Stimulated activated naive CD8-positive, alpha-beta T cell treated with anti-CD3 and anti-CD28 coated beads, Interleukin-15, Interleukin-2, amounts not matched to agents 100 ng/mL and 50 ng/mL, for 24 hours (primary cell): ENCODE results near the gene KIR3DL3.
"Not testable (repeated sequence)": the region's sequence is repeated elsewhere in the genome, so short reads cannot be mapped to it uniquely, and the experiment has no call there.

ENCODE experiments used
- H3K27ac Mint-ChIP-seq: one replicate; pipeline ENCODE4 v1.8.0; 2021; ENCODE audit warnings: mild to moderate bottlenecking, mixed read lengths
- H3K27me3 Mint-ChIP-seq: one replicate; pipeline ENCODE4 v1.8.0; 2021; ENCODE audit warnings: mixed read lengths
- H3K36me3 Mint-ChIP-seq: one replicate; pipeline ENCODE4 v1.8.0; 2021; ENCODE audit warnings: low read depth, mixed read lengths
- H3K4me1 Mint-ChIP-seq: one replicate; pipeline ENCODE4 v1.8.0; 2021; ENCODE audit warnings: low read depth, mixed read lengths
- H3K4me3 Mint-ChIP-seq: one replicate; pipeline ENCODE4 v1.8.0; 2021; ENCODE audit warnings: mild to moderate bottlenecking, mixed read lengths
- H3K9me3 Mint-ChIP-seq: one replicate; pipeline ENCODE4 v1.8.0; 2021; ENCODE audit warnings: mixed read lengths

The KIR3DL3 gene

DNA sequence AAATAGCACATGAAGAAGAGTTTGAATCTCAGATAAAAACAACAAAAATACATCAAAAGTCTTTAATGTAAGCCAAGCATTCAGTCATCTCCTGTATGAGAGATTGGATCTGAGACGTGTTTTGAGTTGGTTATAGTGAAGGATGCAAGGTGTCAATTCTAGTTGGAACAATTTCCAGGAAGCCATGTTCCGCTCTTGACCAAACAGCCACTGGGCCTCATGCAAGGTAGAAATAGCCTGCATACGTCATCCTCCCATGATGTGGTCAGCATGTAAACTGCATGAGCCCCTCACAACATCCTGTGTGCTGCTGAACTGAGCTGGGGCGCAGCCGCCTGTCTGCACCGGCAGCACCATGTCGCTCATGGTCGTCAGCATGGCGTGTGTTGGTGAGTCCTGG, at the start of gene KIR3DL3:
TSS of gene KIR3DL3 (plus strand) at position 301 of the 400 bp plus-strand sequence. CDS start at position 356, 55 bp downstream.
- no peak within 1 kb of the TSS for H3K4me3 Mint-ChIP-seq

DNA sequence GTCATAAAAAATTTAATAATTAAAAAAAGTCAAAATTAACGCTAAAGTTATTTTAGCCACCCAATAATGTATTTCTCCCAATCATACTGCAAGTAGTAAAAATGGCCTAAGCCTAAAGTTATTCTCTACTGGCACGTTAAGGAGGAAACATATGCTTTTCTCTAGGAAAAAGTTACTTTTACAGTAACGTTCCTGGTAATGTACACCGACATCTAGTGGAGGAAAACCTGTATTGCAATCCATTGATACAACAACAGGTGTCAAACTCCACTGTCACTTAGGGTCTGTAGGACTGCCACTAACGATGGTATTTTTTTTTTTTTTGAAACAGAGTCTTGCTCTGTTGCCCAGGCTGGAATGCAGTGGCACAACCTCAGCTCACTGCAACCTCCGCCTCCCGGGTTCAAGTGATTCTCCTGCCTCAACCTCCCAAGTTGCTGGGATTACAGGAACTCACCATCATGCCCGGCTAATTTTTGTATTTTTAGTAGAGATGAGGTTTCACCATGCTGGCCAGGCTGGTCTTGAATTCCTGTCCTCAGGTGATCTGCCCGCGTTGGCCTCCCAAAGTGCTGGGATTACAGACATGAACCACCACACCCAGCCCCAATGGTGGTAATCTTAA, 47.9 kb upstream of the KIR3DL3 start:
- not testable (repeated sequence) for H3K9me3 Mint-ChIP-seq, H3K4me1 Mint-ChIP-seq, H3K4me3 Mint-ChIP-seq, H3K36me3 Mint-ChIP-seq, H3K27ac Mint-ChIP-seq
- peaks cover 19% of the 10 kb centered on the region for H3K27me3 Mint-ChIP-seq

More for the DNA sequence above, at the start of gene KIR3DL3:
- H3K4me1 Mint-ChIP-seq: no peaks in the 10 kb centered on the region
- H3K27ac Mint-ChIP-seq: no peak within 1 kb of the TSS
- peaks cover 15% of the 10 kb centered on the region for H3K27me3 Mint-ChIP-seq
- H3K9me3 Mint-ChIP-seq: peaks cover 27% of the 10 kb centered on the region
- H3K36me3 Mint-ChIP-seq: no peaks in the 10 kb centered on the region

DNA sequence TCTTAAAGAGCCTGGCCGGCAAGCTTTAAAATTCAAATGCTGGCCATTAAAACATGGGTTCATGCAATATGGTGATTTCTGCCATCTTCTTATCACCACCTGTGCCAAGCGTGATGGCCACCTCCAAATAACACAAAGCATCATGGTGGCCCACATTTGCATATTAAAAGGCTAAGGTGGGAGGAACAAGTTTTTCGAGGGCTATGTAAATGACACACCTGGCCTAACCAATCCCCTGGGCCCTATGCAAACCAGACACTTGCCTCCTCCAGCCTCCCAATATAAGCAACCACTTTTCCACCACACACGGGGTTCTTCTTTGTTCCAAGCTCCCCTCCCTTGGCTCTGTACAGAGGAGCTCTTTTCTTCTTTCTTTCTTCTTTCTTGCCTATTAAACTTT, 47.0 kb upstream of the KIR3DL3 start:
- H3K4me1 Mint-ChIP-seq: no peaks in the 10 kb centered on the region

DNA sequence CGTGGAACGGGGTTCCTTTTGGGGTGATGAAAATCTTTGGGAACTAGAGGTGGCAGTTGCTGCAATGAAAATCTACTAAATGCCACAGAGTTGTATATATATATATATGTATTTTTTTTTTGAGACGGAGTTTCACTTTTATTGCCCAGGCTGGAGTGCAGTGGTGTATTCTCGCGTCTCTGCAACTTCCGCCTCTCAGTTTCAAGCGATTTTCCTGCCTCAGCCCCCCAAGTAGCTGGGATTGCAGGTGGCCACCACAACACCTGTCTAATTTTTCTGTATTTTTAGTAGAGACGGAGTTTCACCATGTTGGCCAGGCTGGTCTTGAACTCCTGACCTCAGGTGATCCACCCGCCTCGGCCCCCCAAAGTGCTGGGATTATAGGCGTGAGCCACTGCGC, 42.6 kb upstream of the KIR3DL3 start:
- peaks cover 25% of the 10 kb centered on the region for H3K27me3 Mint-ChIP-seq
- H3K4me1 Mint-ChIP-seq, H3K9me3 Mint-ChIP-seq, H3K4me3 Mint-ChIP-seq, H3K27ac Mint-ChIP-seq, H3K36me3 Mint-ChIP-seq: not testable (repeated sequence)

More for the DNA sequence above, 47.0 kb upstream of the KIR3DL3 start:
- no peak overlapping the region for H3K27ac Mint-ChIP-seq
- H3K9me3 Mint-ChIP-seq: no peaks in the 10 kb centered on the region
- H3K36me3 Mint-ChIP-seq: no peaks in the 10 kb centered on the region
- peaks cover 19% of the 10 kb centered on the region for H3K27me3 Mint-ChIP-seq
- no peak overlapping the region for H3K4me3 Mint-ChIP-seq

DNA sequence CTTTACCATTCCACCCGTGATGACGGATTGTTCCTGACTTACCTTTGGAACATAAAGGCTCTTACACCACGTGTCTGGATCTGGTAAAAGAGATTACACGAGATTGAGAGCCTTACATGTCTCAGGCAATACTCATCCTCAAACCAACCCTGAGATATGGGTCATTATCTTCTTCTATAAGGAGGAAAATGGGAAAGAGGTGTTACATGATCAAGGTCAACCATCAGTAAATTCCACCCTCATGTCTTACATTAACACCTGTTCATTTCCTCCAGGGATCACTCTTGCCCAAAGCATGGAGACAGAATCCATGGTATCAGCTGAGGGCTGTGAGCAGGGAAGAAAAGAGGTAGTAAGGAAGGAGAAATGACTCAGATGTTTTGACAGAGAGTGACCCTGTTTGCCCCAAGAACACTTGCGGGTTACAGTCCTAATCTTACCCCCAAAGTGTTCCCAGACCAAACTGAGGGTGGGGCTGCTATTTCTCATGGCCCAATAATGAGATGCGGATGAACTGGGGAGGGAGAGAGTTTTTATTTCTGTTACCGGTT, 41.9 kb upstream of the KIR3DL3 start:
- Mint-ChIP-seq H3K36me3 (no peaks in the 10 kb centered on the region), H3K4me1 (no peaks in the 10 kb centered on the region), H3K27me3 (peaks cover 20% of the 10 kb centered on the region), H3K27ac (no peak overlapping the region), H3K4me3 (no peak overlapping the region), H3K9me3 (no peaks in the 10 kb centered on the region)

DNA sequence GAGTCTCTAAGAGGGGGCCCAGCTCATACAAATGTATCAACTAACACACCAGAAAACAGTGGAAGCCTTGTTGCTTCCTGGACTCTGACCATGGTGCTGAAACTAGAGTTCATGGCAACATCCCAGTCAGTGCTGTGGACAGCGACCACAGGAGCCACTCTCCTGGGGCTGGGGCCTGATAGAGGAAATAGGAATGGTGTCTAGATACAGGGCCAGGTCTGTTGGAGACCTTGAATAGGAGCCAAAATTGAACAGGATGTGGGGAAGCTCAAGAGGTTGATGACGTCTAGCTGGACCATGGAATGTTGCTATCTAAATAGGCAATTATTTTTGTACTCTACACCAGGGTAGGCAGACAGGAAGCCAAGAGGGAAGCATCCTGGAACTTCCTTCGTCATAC, 39.7 kb upstream of the KIR3DL3 start:
- Mint-ChIP-seq H3K36me3 (no peaks in the 10 kb centered on the region), H3K27ac (no peak overlapping the region), H3K4me1 (no peaks in the 10 kb centered on the region), H3K4me3 (no peak overlapping the region), H3K9me3 (no peaks in the 10 kb centered on the region), H3K27me3 (peaks cover 23% of the 10 kb centered on the region)

DNA sequence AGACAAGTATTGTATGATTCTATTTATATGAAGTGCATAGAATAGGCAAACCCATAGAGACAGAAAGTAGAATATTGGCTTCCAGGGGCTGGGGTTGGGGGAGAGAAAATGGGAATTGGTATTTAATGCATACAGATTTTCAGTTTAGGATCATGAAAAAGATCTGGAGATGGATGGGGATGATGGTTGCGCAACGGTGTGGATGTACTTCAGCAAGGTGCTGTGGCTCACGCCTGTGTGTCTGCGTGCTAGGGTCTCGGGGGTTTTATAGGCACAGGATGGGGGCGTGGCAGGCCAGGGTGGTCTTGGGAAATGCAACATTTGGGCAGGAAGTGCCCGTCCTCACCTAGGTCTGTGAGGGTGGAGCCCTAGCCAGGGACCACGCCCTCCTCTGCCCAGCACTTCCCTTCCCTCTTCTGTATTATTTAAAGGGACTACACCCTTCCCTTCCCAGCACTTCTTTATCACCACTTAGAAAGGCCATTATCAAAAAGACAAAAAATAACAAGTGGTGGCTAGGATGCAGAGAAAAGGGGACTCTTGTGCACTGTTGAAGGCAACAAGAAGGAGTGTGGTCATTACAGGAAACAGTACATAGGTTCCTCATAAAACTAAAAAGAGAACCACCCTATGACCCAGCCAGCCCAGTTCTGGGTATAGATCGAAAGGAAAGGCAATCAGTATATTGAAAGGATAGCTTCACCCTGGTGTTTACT, 32.5 kb upstream of the KIR3DL3 start:
- no peak overlapping the region for H3K4me3 Mint-ChIP-seq
- no peaks in the 10 kb centered on the region for H3K9me3 Mint-ChIP-seq
- peaks cover 38% of the 10 kb centered on the region for H3K27me3 Mint-ChIP-seq
- no peaks in the 10 kb centered on the region for H3K36me3 Mint-ChIP-seq
- H3K27ac Mint-ChIP-seq: no peak overlapping the region
- no peaks in the 10 kb centered on the region for H3K4me1 Mint-ChIP-seq

DNA sequence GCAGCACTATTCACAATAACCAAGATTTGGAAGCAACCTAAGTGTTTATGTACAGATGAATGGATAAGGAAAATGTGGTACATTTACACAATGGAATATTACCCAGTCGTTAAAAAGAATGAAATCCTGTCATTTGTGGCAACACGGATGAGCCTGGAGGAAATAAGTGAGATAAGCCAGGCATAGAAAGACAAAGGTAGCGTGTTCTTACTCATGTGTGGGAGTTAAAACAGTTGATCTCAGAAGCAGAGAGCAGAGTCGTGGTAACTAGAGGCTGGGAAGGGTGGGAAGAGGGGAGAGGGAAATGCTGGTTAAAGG, 32.0 kb upstream of the KIR3DL3 start:
- Mint-ChIP-seq H3K9me3 (no peaks in the 10 kb centered on the region), H3K27ac (no peak overlapping the region), H3K27me3 (peaks cover 38% of the 10 kb centered on the region), H3K36me3 (no peaks in the 10 kb centered on the region), H3K4me3 (no peak overlapping the region), H3K4me1 (no peaks in the 10 kb centered on the region)

DNA sequence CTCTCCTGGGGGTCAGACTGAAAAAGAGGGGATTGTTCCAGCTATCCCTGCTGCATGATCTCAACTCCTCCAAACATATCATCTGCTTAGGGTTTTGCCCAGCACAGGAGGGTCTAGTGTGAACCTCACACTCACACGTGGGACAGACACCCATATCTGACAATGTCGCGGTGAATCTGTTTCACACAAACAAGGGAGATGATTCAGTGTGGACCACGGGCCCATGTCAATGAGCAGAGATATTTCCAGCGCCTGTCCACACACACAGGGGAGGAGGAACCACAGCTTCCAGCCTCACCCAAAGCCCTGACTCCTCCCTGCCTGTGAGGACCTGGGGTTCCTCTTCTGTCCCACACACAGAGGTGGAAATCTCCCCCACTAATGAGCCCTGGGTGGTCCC, 29.6 kb upstream of the KIR3DL3 start:
- Mint-ChIP-seq H3K4me3 (no peak overlapping the region), H3K9me3 (no peaks in the 10 kb centered on the region), H3K36me3 (no peaks in the 10 kb centered on the region), H3K27me3 (peaks cover 40% of the 10 kb centered on the region), H3K27ac (no peak overlapping the region), H3K4me1 (no peaks in the 10 kb centered on the region)

DNA sequence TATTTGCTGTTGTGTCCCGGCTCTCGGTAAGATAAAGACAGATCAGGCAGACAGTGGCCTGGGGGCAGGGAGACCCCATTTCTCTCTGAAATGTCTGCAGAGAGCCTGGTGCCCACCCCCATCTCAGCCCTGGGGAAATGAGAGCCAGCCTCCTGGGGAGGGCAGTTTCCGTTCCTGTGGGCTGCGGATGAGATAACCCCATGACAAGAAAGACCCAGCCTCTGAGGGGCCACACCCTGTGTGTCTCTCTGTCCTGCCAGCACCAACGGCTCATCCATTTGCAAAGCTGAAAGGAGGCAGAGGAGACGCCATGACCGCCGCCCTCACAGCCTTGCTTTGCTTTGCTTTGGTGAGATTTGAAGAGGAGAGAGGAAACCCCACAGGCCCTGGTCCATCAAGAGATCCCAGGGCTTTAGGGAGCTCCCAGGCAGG, 28.1 kb upstream of the KIR3DL3 start:
- Mint-ChIP-seq H3K36me3 (no peaks in the 10 kb centered on the region), H3K27me3 (peaks cover 45% of the 10 kb centered on the region), H3K9me3 (no peaks in the 10 kb centered on the region), H3K27ac (no peak overlapping the region), H3K4me3 (no peak overlapping the region), H3K4me1 (no peaks in the 10 kb centered on the region)

DNA sequence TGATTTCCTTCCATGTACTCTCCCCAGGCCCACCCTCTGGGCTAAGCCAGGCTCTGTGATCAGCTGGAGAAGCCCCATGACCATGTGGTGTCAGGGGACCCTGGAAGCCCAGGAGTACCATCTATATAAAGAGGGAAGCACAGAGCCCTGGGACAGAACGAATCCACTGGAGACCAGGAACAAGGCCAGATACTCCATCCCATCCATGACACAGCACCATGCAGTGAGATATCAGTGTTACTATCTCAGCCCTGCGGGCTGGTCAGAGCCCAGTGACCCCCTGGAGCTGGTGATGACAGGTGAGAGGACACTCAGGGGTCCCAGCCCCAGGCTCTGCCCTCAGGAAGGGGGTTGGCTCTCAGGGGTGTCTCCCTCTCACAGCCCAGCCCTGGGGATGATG, 27.5 kb upstream of the KIR3DL3 start:
- Mint-ChIP-seq H3K27me3 (peaks cover 45% of the 10 kb centered on the region), H3K4me1 (no peaks in the 10 kb centered on the region), H3K4me3 (no peak overlapping the region), H3K27ac (no peak overlapping the region), H3K36me3 (no peaks in the 10 kb centered on the region), H3K9me3 (no peaks in the 10 kb centered on the region)

DNA sequence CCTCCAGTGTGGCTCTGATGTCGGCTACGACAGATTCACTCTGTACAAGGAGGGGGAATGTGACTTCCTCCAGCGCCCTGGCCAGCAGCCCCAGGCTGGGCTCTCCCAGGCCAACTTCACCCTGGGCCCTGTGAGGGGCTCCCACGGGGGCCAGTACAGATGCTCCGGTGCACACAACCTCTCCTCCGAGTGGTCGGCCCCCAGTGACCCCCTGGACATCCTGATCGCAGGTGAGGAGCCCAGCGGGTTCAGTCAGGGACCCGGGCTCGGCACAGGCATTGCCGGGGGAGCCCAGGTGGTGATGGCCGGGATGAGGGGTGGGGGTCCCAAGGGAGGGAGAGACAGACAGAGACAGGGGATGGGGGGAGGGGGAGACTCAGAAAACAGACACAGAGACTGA, 26.5 kb upstream of the KIR3DL3 start:
- H3K27ac Mint-ChIP-seq, H3K4me3 Mint-ChIP-seq, H3K36me3 Mint-ChIP-seq, H3K9me3 Mint-ChIP-seq, H3K4me1 Mint-ChIP-seq: not testable (repeated sequence)
- H3K27me3 Mint-ChIP-seq: peaks cover 40% of the 10 kb centered on the region

DNA sequence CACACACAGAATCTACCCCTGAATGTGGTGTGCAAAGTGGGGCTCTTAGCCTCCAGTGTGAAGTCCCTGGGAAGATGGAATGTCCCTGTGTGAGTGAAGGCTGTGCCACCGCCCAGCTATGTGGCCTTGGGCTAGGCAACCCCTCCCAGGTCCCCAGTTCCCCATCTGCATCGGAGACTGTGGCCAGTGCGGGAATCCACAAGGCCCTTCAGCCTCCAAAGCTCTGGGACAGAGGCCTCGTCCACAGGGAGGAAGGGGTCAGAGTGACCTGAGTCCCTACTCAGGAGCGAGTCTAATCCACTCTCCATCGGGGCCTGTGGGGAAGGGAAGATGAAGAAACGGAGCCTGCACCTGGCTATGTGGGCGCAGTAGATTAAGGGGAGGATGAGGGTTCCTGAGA, 19.3 kb upstream of the KIR3DL3 start:
- H3K4me1 Mint-ChIP-seq: no peaks in the 10 kb centered on the region
- no peak overlapping the region for H3K27ac Mint-ChIP-seq
- H3K36me3 Mint-ChIP-seq: no peaks in the 10 kb centered on the region
- H3K9me3 Mint-ChIP-seq: no peaks in the 10 kb centered on the region
- no peak overlapping the region for H3K4me3 Mint-ChIP-seq
- H3K27me3 Mint-ChIP-seq: peaks cover 18% of the 10 kb centered on the region

DNA sequence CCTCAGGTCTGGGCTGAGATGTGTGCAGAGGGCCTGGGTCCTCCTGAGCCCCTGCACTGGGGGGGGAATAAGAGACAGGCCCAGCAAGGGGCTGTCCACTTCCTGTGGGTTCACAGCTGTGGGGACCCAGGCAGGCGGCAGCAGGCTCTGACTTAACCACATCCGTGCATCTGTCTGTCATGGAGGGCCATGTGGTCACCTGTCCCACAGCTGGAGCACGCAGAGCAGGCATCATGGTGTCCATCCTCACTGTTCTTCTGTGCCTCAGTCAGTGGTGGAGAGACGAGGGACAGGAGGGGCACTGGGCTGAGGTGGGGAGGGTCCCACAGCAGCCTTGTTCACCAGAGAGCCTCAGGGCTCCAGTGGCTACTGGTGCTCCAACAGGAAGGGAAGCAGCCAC, 16.3 kb upstream of the KIR3DL3 start:
- H3K4me3 Mint-ChIP-seq: no peak overlapping the region
- H3K9me3 Mint-ChIP-seq: no peaks in the 10 kb centered on the region
- no peaks in the 10 kb centered on the region for H3K36me3 Mint-ChIP-seq
- H3K27me3 Mint-ChIP-seq: peaks cover 5% of the 10 kb centered on the region
- no peak overlapping the region for H3K27ac Mint-ChIP-seq
- no peaks in the 10 kb centered on the region for H3K4me1 Mint-ChIP-seq

DNA sequence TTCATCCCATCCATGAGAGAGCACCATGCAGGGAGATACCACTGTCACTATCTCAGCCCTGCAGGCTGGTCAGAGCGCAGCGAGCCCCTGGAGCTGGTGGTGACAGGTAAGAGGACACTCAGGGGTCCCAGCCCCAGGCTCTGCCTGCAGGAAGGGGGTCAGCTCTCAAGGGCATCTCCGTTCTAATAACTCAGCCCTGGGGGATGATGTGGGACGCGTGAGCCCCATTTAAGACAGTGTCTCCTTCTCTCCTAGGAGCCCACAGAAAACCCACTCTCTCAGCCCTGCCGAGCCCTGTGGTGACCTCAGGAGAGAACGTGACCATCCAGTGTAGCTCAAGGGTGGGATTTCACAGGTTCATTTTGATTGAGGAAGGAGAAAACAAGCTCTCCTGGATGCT, 15.5 kb upstream of the KIR3DL3 start:
- H3K27ac Mint-ChIP-seq: no peak overlapping the region
- H3K27me3 Mint-ChIP-seq: peaks cover 12% of the 10 kb centered on the region
- H3K9me3 Mint-ChIP-seq: no peaks in the 10 kb centered on the region
- no peaks in the 10 kb centered on the region for H3K36me3 Mint-ChIP-seq
- H3K4me3 Mint-ChIP-seq: no peak overlapping the region
- no peaks in the 10 kb centered on the region for H3K4me1 Mint-ChIP-seq
